Glutamatergic neuron (in vitro differentiated cells): Measurements from ENCODE around the gene MYCT1. TPM values are rescaled to one million over a fixed set of nuclear protein-coding genes. Genes with fewer than 3 reads are reported as not detected.
"Not testable (repeated sequence)": the region's sequence is repeated elsewhere in the genome, so short reads cannot be mapped to it uniquely, and the experiment has no call there.

ENCODE experiments used
- DNase-seq: peaks from one replicate; pipeline ENCODE4 v3.0.0; 2022
- H3K27ac Mint-ChIP-seq: one replicate; pipeline ENCODE4 v1.8.0; 2020; ENCODE audit warnings: mild to moderate bottlenecking, mixed read lengths, inconsistent platforms; ENCODE audit not compliant: unreplicated experiment
- H3K27me3 Mint-ChIP-seq: one replicate; pipeline ENCODE4 v1.8.0; 2020; ENCODE audit warnings: mild to moderate bottlenecking, moderate library complexity, mixed read lengths, inconsistent platforms; ENCODE audit not compliant: unreplicated experiment
- H3K36me3 Mint-ChIP-seq: one replicate; pipeline ENCODE4 v1.8.0; 2020; ENCODE audit warnings: mild to moderate bottlenecking, mixed read lengths, inconsistent platforms; ENCODE audit not compliant: unreplicated experiment
- H3K4me1 Mint-ChIP-seq: one replicate; pipeline ENCODE4 v1.8.0; 2020; ENCODE audit warnings: mild to moderate bottlenecking, low read depth, mixed read lengths, inconsistent platforms; ENCODE audit not compliant: unreplicated experiment
- H3K4me3 Mint-ChIP-seq: one replicate; pipeline ENCODE4 v1.8.0; 2020; ENCODE audit warnings: mild to moderate bottlenecking, mixed read lengths, inconsistent platforms; ENCODE audit not compliant: unreplicated experiment
- H3K9me3 Mint-ChIP-seq: one replicate; pipeline ENCODE4 v1.8.0; 2020; ENCODE audit warnings: mild to moderate bottlenecking, moderate library complexity, mixed read lengths, inconsistent platforms; ENCODE audit not compliant: unreplicated experiment
- total RNA-seq: library from RNA; stranded (reverse); fragmentation: NEBNext Ultra II Directional; extraction: Animal tissue kit (Norgen Biotek cat#: 25700); gene quantifications from one replicate; pipeline ENCODE4 v1.2.1, GENCODE V29; 2021; ENCODE audit not compliant: unreplicated experiment
- TF ChIP-seq, protein P1 (sequence below): fragments of 200-600 bp; sonication (generic); IDR thresholded peaks from one replicate; pipeline ENCODE4 v1.5.0; 2021; ENCODE audit not compliant: partially characterized antibody, unreplicated experiment

MYCT1 gene
- total RNA-seq, 1 donor from 2014 or later: not detected

DNA sequence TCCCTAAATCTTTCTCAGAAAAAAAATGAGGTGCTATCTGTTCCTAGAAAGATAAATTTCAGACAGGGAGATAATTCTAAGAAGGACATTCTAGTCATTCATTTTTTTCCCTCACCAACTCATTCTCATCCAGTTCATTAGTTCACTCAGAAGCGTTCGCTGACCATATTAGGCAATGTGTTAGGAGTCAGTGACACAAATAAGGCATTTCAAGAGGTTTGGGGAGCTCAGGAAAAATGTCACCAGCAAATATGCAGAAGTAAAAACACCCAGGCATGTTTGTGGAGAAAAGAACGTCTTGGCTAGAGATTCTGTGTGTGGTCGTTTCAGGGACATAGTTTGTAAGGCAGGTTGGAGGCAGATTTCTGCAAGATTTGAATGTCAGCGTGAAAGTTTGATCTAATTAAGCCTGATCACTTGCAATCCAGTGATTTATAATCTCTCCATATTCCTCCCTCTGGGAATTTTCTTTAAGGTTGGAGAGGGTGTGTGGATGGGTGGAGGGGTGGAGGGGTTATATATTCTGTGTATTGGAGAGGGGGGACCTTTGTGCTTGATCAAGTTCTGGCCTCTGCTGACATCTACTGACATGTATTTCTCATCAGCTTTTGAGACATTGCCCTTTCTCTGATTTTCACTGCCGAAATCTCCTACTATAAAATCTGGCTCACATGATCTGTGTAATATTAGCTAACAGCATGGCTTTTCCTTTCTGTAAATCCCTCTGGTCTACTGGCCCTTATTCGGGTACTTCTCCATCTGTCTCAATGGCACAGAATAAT lies 3.6 kb downstream of the MYCT1 start:
- no peak for DNase-seq
- Mint-ChIP-seq H3K4me3 (peak overlapping the region; percentile 4), H3K27ac (no peak overlapping the region), H3K36me3 (no peaks in the 10 kb centered on the region), H3K9me3 (no peaks in the 10 kb centered on the region), H3K4me1 (peaks cover 11% of the 10 kb centered on the region), H3K27me3 (no peaks in the 10 kb centered on the region)
- TF ChIP-seq, protein P1, sequence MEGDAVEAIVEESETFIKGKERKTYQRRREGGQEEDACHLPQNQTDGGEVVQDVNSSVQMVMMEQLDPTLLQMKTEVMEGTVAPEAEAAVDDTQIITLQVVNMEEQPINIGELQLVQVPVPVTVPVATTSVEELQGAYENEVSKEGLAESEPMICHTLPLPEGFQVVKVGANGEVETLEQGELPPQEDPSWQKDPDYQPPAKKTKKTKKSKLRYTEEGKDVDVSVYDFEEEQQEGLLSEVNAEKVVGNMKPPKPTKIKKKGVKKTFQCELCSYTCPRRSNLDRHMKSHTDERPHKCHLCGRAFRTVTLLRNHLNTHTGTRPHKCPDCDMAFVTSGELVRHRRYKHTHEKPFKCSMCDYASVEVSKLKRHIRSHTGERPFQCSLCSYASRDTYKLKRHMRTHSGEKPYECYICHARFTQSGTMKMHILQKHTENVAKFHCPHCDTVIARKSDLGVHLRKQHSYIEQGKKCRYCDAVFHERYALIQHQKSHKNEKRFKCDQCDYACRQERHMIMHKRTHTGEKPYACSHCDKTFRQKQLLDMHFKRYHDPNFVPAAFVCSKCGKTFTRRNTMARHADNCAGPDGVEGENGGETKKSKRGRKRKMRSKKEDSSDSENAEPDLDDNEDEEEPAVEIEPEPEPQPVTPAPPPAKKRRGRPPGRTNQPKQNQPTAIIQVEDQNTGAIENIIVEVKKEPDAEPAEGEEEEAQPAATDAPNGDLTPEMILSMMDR: no peak

GRCh38 chr6:152701863-152702401 lies 4.2 kb downstream of the MYCT1 start:
- no peak overlapping the region for H3K27ac Mint-ChIP-seq

GRCh38 chr6:152703750-152704149 lies 6.1 kb downstream of the MYCT1 start:
- H3K4me1 Mint-ChIP-seq: peaks cover 11% of the 10 kb centered on the region
- not testable (repeated sequence) for H3K4me3 Mint-ChIP-seq, H3K36me3 Mint-ChIP-seq, H3K27ac Mint-ChIP-seq, H3K9me3 Mint-ChIP-seq, DNase-seq, H3K27me3 Mint-ChIP-seq

More at GRCh38 chr6:152701863-152702401, 4.2 kb downstream of the MYCT1 start:
- DNase-seq: no peak
- TF ChIP-seq, protein P1: no peak
- Mint-ChIP-seq H3K9me3 (no peaks in the 10 kb centered on the region), H3K36me3 (no peaks in the 10 kb centered on the region), H3K4me3 (peak overlapping the region; percentile 4), H3K27me3 (no peaks in the 10 kb centered on the region), H3K4me1 (peaks cover 11% of the 10 kb centered on the region)

- no peaks in the 10 kb centered on the region for H3K36me3 Mint-ChIP-seq
Observed at GRCh38 chr6:152705327-152705726, 7.6 kb downstream of the MYCT1 start.

DNA sequence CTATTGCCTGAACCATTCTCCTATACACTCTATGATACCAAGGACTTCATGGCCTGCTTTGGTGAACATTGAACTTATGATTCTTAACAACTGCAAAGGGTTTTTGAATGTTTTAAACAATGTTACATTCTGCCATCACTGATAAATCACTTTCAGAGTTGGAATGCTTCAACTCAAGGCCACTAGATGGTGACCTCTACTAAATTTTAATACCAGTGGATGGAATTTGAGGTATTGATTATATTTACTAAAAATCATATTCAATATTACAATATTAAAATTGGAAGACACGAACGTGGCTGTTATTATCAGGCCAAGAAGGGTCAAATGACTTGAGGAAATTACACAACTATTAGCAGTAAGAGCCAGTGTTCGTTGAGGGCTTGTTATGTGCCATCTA lies 18.6 kb downstream of the MYCT1 start:
- H3K4me1 Mint-ChIP-seq: peaks cover 3% of the 10 kb centered on the region
- TF ChIP-seq, protein P1: no peak
- H3K27me3 Mint-ChIP-seq: no peaks in the 10 kb centered on the region
- H3K4me3 Mint-ChIP-seq: no peak overlapping the region
- no peak for DNase-seq
- H3K36me3 Mint-ChIP-seq: peaks cover 4% of the 10 kb centered on the region
- H3K9me3 Mint-ChIP-seq: no peaks in the 10 kb centered on the region
- H3K27ac Mint-ChIP-seq: no peak overlapping the region

More at GRCh38 chr6:152705327-152705726, 7.6 kb downstream of the MYCT1 start:
- Mint-ChIP-seq H3K9me3 (no peaks in the 10 kb centered on the region), H3K27ac (no peak overlapping the region), H3K4me3 (no peak overlapping the region), H3K4me1 (peaks cover 11% of the 10 kb centered on the region), H3K27me3 (no peaks in the 10 kb centered on the region)
- no peak for DNase-seq
- TF ChIP-seq, protein P1: no peak
